Activated CD4-positive, alpha-beta T cell treated with anti-CD3 and anti-CD28 coated beads, Interleukin-2, amount 10 ng/mL, durations not matched to agents 24 days and 14 days (primary cell): ENCODE results near the gene PSEN2. TPM values are rescaled to one million over a fixed set of nuclear protein-coding genes. Genes with fewer than 3 reads are reported as not detected.

Experiments
- DNase-seq: peaks from one replicate; pipeline ENCODE4 v3.0.0; 2022
- H3K27ac Mint-ChIP-seq: one replicate; pipeline ENCODE4 v1.8.0; 2022; ENCODE audit warnings: mild to moderate bottlenecking, mixed read lengths
- H3K27me3 Mint-ChIP-seq: one replicate; pipeline ENCODE4 v1.8.0; 2022; ENCODE audit warnings: mixed read lengths
- H3K36me3 Mint-ChIP-seq: one replicate; pipeline ENCODE4 v1.8.0; 2022; ENCODE audit warnings: low read depth, mild to moderate bottlenecking, mixed read lengths
- H3K4me1 Mint-ChIP-seq: one replicate; pipeline ENCODE4 v1.8.0; 2021; ENCODE audit warnings: mixed read lengths
- H3K4me3 Mint-ChIP-seq: one replicate; pipeline ENCODE4 v1.8.0; 2022; ENCODE audit warnings: mild to moderate bottlenecking, moderate library complexity, mixed read lengths
- H3K9me3 Mint-ChIP-seq: one replicate; pipeline ENCODE4 v1.8.0; 2021; ENCODE audit warnings: mixed read lengths
- intact Hi-C: fragments of 100-400 bp; cut with micrococcal nuclease; formaldehyde crosslinking; loops from one replicate; pipeline ENCODE4 v1.15.1; 2023
- total RNA-seq: library from RNA; stranded (reverse); gene quantifications from 2 replicates; pipeline ENCODE4 v1.2.3, GENCODE V29; 2022

The PSEN2 gene
- total RNA-seq, 1 donor from 2014 or later, result 10.4 TPM

DNA sequence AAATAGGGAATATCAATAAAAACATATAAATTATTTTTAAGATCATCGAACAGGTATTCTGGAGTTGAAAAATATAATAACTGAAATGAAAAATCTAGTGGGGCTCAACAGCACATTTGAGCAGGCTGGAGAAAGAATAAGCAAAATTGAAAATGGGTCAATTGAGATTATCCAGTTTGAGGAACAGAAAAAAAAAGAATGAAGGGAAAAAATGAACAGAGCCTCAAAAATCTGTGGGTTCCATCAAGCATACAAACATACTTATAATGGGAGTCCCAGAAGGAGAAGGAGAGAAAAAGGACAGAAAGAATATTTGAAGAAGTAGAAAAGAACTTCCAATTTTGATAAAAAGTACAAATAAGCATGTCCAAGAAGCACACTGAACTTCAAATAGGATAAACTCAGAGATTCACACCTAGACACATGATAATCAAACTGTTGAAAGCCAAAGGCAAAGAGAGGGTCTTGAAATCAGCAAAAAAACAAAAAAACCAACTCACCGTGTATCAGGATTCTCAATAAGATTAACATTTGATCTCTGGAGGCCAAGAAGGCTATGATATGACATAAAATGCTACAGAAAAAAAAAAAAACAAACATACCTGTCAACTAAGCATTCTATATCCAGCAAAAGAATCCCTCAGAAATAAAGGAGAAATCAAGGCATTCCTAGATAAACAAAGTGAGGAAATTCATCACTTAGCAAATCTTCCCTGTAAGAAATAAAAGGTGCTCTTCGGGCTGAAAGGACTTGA is 64.2 kb downstream of the PSEN2 start:
- intact Hi-C loops, result loop anchor here (10.0 kb wide), 1 partner anchor 800 kb away; the partner anchor contains the start of genes JMJD4 and SNAP47
- Mint-ChIP-seq H3K4me3 (no peak overlapping the region), H3K9me3 (peaks cover 24% of the 10 kb centered on the region), H3K4me1 (peaks cover 17% of the 10 kb centered on the region), H3K27ac (no peak overlapping the region), H3K27me3 (no peaks in the 10 kb centered on the region), H3K36me3 (peaks cover 15% of the 10 kb centered on the region)
- no peak for DNase-seq

DNA sequence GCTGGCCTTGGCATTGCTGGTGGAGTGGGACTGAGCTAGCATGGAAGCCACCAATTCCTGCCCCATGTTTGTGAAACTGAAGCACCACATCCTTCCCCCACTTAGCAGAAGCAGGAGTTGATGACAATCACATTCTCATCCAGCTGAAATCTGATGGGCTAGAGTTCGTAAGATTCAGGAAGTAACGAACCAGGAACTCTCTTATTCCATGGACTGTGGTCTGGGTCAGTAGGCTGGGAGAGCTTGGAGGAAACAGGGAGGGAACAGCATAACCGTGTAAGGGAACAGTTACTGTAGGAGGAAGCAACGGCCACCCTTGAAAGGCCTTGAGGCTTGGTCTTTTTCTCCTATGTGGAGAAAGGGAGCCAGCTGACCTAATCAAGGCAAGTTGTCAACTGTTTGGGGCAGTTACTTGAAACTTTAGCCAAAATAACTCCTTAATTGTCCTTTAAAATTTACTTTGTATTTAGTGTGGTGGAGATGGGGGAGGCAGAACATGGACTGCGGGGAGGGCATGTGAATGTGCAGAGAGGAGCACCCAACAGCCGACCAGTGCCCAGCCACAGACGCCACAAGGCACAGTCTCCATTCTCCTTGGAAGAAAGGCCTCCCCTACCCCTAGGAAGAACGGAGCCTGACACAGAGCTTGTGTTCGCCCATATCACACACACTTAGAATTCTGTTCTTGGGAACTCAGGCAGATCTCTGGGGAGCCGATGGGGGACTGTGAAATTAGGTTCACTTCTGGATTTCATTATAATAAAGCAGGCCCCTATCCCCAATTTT is 67.7 kb downstream of the PSEN2 start:
- DNase-seq, result no peak
- peaks cover 20% of the 10 kb centered on the region for H3K9me3 Mint-ChIP-seq

DNA sequence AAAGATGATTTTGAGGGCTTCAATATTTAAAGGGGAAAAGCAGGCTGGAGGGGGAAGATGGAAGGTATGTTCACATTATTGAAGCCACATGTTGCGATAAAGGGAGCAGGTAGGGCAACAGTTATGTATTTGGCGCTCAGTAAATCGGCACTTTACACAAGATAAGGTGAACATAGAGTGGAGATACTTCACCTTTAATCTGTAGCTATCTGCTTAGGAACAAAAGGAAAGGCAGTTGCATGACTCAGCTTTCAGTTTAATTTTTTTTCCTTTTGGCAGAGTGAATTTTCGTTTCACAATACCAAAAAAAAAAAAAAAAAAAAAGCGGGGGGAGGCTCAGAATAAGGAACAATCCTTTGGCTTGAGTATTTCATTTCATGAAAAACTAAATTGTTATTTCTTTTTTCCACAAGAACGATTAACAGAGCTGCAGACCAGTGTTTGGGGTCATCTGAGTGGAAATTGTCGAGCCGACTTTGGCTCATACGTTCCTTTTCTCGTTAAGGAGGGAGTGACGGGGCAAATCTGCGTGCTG is 68.6 kb downstream of the PSEN2 start:
- H3K9me3 Mint-ChIP-seq, result peaks cover 20% of the 10 kb centered on the region
- peaks cover 16% of the 10 kb centered on the region for H3K36me3 Mint-ChIP-seq
- H3K27me3 Mint-ChIP-seq, result no peaks in the 10 kb centered on the region
- peak overlapping the region; percentile 93 for H3K4me3 Mint-ChIP-seq
- H3K27ac Mint-ChIP-seq, result peak overlapping the region; percentile 99
- peaks cover 35% of the 10 kb centered on the region for H3K4me1 Mint-ChIP-seq
- DNase-seq, result peak; percentile 64
- intact Hi-C loops, result loop anchor here (1.0 to 10.0 kb wide), 4 partner anchors 24 to 796 kb away; partner anchors contain the start of genes ITPKB, JMJD4 and SNAP47

More for the DNA sequence above, 67.7 kb downstream of the PSEN2 start:
- Mint-ChIP-seq H3K4me3 (peak overlapping the region; percentile 93), H3K27me3 (no peaks in the 10 kb centered on the region), H3K36me3 (peaks cover 17% of the 10 kb centered on the region), H3K27ac (peak overlapping the region; percentile 99), H3K4me1 (peaks cover 29% of the 10 kb centered on the region)
- intact Hi-C loops, result loop anchor here (1.0 to 10.0 kb wide), 2 partner anchors 199 to 797 kb away; partner anchors contain the start of genes ITPKB, JMJD4 and SNAP47

DNA sequence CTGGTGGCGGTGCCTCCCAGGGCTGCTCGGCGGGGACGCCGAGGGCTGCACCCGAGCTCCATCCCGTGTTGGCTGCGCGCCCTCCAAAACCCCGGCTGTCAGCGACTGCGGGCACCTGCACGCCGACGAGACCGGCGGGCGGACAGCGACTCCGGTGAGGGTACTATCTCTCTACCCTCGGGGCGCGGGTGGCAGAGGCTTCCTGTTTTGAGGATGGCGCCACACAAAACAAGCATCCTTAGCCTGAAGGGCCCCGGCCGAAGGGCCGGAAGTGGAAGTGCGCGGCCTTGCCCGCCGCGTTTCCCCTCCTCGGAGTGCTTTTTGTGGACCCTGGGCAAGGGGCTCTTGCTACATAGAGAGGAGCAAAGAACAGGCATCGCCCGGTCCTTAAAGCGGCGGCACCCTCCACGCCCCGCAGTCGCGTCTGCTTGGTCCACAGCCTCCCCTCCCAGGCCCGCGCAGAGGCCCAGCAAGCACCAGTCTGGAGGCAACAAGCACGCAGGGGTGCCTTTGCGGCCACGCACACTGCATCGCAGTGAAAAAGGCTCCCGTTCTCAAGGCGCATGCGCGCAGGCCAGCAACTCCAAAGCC is 69.1 kb downstream of the PSEN2 start:
- peaks cover 16% of the 10 kb centered on the region for H3K36me3 Mint-ChIP-seq
- H3K27me3 Mint-ChIP-seq, result no peaks in the 10 kb centered on the region
- peak overlapping the region; percentile 99 for H3K27ac Mint-ChIP-seq
- DNase-seq, result no peak
- peak overlapping the region; percentile 93 for H3K4me3 Mint-ChIP-seq
- H3K4me1 Mint-ChIP-seq, result peaks cover 38% of the 10 kb centered on the region
- H3K9me3 Mint-ChIP-seq, result peaks cover 18% of the 10 kb centered on the region
- intact Hi-C loops, result loop anchor here (1.0 to 10.0 kb wide), 6 partner anchors 24 to 795 kb away; partner anchors contain the start of genes JMJD4, PARP1, PSEN2 and SNAP47

DNA sequence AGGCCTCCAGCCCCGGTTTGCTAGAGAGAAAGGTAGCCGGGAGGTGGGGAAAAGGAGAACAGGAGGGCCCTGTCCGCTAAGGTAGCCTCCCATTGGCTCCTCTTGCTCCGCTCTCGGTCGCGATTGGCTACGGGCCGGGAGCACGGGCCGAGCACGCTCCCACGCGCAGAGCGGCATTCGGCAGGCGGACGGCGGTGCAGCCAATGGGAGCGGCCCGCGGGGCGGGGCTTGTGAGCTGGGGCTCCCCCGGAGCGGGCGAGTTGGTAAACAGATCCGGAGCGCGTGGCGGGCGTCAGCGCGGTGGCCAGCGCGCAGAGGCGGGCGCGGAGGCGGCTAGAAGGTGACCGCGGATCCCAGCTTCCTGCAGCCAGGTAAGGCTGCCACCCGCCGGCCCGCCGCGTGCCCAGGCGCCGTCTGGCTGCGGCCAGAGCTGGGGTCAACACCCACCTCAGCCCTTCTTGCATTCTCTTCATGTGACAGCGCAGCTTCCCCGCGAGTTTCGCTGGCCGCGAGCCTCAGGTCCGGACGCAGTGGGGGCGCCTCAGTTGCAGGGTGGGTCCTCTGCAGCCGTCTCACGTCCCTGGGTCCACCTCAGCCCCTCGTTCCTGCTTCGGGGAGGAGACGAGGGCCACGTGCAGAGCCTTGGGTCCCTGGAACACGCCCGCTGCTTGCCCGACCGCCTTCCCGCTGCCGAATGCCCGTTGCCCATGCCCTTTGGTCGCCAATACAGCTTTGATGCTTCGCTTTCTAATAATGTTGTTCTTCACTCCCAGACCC is 69.8 kb downstream of the PSEN2 start, which contains the start of gene COQ8A:
Gene COQ8A, plus strand, starts transcription at position 266 of the 777 bp plus-strand sequence. CDS start 21,092 bp downstream, outside the sequence.
- Mint-ChIP-seq H3K9me3 (peaks cover 12% of the 10 kb centered on the region), H3K4me1 (peaks cover 42% of the 10 kb centered on the region), H3K27me3 (no peaks in the 10 kb centered on the region), H3K4me3 (peak within 1 kb of the TSS; percentile 93), H3K36me3 (peaks cover 12% of the 10 kb centered on the region), H3K27ac (peak within 1 kb of the TSS; percentile 99)
- DNase-seq, result peak; percentile 100
- intact Hi-C loops, result loop anchor here (1.0 to 5.0 kb wide), 3 partner anchors 70 to 533 kb away; partner anchors contain the start of genes PARP1 and PSEN2

DNA sequence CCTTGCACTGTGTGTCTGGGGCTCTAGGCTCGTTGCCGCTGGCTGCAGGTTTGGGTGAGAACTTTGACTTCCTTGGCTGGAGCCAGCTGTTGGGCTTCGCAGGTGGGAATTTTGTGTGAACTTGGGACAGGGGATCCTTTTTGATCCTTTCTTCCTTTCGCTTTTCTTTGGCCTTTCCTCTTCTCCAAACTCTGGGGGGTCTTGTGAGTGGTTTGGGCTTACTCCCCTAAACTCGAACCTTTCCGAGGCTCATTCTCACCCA is 70.3 kb downstream of the PSEN2 start:
- peaks cover 9% of the 10 kb centered on the region for H3K36me3 Mint-ChIP-seq
- no peaks in the 10 kb centered on the region for H3K27me3 Mint-ChIP-seq
- DNase-seq, result no peak
- peak overlapping the region; percentile 99 for H3K27ac Mint-ChIP-seq
- intact Hi-C loops, result loop anchor here (1.0 to 5.0 kb wide), 3 partner anchors 70 to 533 kb away; partner anchors contain the start of genes PARP1 and PSEN2
- H3K9me3 Mint-ChIP-seq, result peaks cover 7% of the 10 kb centered on the region
- peaks cover 42% of the 10 kb centered on the region for H3K4me1 Mint-ChIP-seq
- H3K4me3 Mint-ChIP-seq, result peak overlapping the region; percentile 93

DNA sequence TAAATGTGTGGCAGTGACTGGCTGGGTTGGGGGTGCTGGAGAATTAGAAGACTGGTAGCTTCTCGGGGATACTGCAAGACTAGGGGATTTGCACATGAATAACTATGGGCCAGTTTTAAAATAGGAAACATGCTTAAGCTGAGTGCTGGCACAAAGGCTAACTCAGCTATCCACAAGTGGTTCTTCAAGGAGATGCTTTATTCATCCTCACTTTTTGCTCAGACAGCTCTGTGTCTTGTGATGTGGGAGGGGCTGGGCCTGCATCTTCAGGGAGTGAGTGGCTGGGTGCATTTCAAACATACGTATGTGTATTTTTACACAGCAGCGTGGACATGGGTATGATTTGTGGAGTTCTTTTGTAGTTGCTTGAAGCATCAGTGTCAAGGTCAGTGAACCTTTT is 72.0 kb downstream of the PSEN2 start:
- H3K27me3 Mint-ChIP-seq, result no peaks in the 10 kb centered on the region

DNA sequence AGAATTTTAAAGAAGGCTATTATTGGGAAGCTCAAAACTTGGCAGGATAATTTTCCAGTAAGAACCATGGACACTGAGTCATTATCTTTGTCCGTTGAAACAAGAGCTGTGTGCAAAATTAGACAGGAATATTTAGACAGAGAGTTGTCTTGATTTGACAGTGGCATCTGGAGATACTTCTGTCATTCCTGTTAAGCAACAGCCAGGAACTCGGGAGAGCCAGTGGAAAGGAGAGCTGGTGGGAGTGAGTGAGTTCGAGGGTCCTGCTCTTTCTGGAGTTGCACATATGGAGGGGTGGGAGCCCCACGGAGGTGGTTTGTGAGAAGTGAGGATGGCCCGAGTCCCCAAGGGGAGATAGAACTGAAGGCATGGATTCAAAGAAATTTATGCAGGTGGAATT is 72.7 kb downstream of the PSEN2 start:
- peaks cover 41% of the 10 kb centered on the region for H3K4me1 Mint-ChIP-seq
- DNase-seq, result no peak
- intact Hi-C loops, result loop anchor here (5.0 kb wide), 1 partner anchor 536 kb away; the partner anchor contains the start of gene PARP1
- H3K36me3 Mint-ChIP-seq, result peaks cover 5% of the 10 kb centered on the region
- H3K27me3 Mint-ChIP-seq, result no peaks in the 10 kb centered on the region
- H3K4me3 Mint-ChIP-seq, result no peak overlapping the region
- H3K9me3 Mint-ChIP-seq, result no peaks in the 10 kb centered on the region
- H3K27ac Mint-ChIP-seq, result no peak overlapping the region

More for the DNA sequence above, 72.0 kb downstream of the PSEN2 start:
- H3K36me3 Mint-ChIP-seq, result peaks cover 6% of the 10 kb centered on the region
- DNase-seq, result no peak
- intact Hi-C loops, result loop anchor here (5.0 kb wide), 1 partner anchor 535 kb away; the partner anchor contains the start of gene PARP1
- H3K9me3 Mint-ChIP-seq, result peaks cover 5% of the 10 kb centered on the region
- H3K4me3 Mint-ChIP-seq, result no peak overlapping the region
- peaks cover 48% of the 10 kb centered on the region for H3K4me1 Mint-ChIP-seq
- no peak overlapping the region for H3K27ac Mint-ChIP-seq

DNA sequence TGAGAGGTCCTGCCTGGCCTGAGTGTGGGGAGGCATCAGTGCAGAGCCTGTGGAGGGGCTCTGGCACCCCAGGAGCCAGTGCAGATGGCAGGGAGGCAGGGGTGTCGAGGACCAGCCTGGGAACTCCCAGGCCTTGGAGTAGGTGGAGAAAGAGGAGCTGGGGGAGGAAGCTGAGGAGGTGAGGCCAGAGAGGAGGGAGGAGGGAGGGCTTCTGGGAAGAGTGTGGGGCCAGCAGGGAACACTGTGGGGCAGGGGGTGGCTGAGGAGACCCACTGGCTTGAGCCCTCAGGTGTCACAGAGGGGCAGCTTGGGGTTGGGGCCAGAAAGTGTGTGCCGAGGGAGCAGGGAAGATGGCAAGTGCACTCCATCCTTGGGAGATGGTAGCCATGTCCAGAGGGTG is 73.5 kb downstream of the PSEN2 start:
- Mint-ChIP-seq H3K27me3 (no peaks in the 10 kb centered on the region), H3K9me3 (no peaks in the 10 kb centered on the region), H3K27ac (no peak overlapping the region), H3K4me3 (no peak overlapping the region), H3K36me3 (peaks cover 5% of the 10 kb centered on the region), H3K4me1 (peaks cover 35% of the 10 kb centered on the region)
- intact Hi-C loops, result loop anchor here (5.0 kb wide), 1 partner anchor 537 kb away; the partner anchor contains the start of gene PARP1
- no peak for DNase-seq

DNA sequence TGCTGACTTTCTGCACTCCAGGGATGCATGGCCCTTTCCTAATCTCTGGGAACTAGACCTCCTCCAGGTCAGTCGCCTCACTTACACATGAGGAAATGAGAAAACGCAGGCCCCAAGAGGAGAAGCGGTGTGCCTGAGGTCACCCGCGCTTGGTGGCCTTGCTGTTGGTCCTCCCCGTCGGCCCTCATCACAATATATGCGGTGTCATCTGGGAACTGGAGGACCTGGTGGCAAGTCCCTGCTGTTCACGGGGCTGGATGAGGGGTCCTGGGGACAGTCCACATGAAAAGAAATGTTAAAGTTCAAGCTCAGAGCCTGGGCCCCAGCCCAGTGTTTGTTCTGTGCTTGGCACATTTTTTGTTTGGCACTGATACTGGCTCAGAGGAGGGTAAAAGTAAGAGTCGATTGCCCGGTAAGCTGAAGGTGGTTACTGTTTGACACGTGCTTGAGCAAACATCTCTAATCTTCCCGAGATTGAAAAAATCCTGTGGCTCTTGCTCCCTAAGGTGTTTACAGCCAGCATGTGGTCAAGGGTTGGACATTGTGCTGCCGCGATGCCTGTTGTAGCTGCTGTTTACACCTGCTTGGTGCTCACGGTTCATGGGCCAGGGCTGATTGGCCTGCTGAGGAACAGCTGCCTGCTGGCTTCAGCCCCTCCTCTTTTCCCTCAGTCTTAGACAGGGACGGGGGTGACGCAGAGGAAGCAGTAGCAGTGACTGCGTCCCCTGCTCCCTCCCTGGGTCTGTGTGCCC is 74.9 kb downstream of the PSEN2 start:
- Mint-ChIP-seq H3K4me3 (no peak overlapping the region), H3K27ac (no peak overlapping the region), H3K4me1 (peaks cover 35% of the 10 kb centered on the region), H3K36me3 (peaks cover 5% of the 10 kb centered on the region), H3K9me3 (no peaks in the 10 kb centered on the region), H3K27me3 (no peaks in the 10 kb centered on the region)
- intact Hi-C loops, result no loop called here
- no peak for DNase-seq
